Ectodermal cell (in vitro differentiated cells): Measurements from ENCODE around the gene MT1M.

Experiments
- H3K27ac ChIP-seq: 2 replicates; pipeline ENCODE4 v1.7.0; 2013; ENCODE audit warnings: mild to moderate bottlenecking, low read depth, low read length; ENCODE audit not compliant: insufficient read depth, poor library complexity, severe bottlenecking
- H3K27me3 ChIP-seq: 2 replicates; pipeline ENCODE4 v1.7.0; 2013; ENCODE audit warnings: mild to moderate bottlenecking, low read length; ENCODE audit not compliant: insufficient read depth, control insufficient read depth, poor library complexity, severe bottlenecking
- H3K36me3 ChIP-seq: one replicate; pipeline ENCODE4 v1.7.0; 2013; ENCODE audit warnings: low read length; ENCODE audit not compliant: control insufficient read depth, insufficient read depth
- H3K4me1 ChIP-seq: one replicate; pipeline ENCODE4 v1.7.0; 2013; ENCODE audit warnings: low read length; ENCODE audit not compliant: control insufficient read depth, insufficient read depth
- H3K4me3 ChIP-seq: 2 replicates; pipeline ENCODE4 v1.7.0; 2013; ENCODE audit warnings: low read depth, low read length, control low read depth; ENCODE audit not compliant: insufficient read depth
- H3K9me3 ChIP-seq: 2 replicates; pipeline ENCODE4 v1.7.0; 2013; ENCODE audit warnings: mild to moderate bottlenecking, low read length, moderate library complexity; ENCODE audit not compliant: control insufficient read depth
- WGBS, 2 experiments: methylation state at CpG; one replicate each; pipeline ENCODE4 v1.1.7; 2013; ENCODE audit warnings: missing lambda C conversion rate in 2 of 2; 5-methylcytosine and 5-hydroxymethylcytosine counted together

Gene MT1M

DNA sequence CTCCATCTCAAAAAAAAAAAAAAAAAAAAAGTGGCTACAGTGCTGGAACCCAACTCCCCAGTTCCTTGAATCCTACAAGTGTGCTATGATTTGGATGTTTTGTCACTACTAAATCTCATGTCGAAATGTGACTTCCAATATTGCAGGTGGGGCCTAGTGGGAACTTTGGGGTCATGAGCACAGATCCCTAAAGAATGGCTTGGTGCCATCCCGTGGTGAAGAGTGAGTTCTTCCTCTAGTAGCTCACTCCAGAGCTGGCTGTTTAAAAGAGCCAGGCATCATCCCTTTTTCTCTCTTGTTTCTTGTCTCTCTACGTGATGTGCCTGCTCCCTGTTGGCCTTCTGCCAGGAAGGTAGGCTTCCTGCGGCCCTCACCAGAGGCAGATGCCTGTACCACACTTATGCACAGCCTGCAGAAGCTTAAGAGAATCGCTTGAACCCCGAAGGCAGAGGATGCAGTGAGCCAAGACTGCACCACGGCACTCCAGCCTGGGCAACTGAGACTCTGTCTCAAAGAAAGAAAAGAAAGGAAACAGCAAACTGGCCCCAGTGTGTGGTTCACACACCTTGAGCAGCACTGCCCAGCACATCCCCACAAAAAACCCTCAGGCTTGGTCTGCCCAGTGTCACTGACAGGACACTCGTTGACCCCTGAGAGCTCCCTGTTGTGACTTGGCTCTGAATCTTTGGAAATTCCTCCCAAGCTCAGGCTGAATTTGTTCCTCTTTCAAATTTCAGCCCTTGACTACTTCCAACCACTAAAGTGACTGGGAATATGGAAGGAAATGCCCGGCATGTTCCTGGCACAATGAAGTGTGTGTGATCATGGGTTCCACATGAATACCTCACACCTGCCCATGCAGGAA, 3.7 kb upstream of the MT1M start:
- Histone ChIP-seq H3K9me3 (no peaks in the 10 kb centered on the region), H3K27me3 (peaks cover 94% of the 10 kb centered on the region), H3K36me3 (no peaks in the 10 kb centered on the region), H3K4me1 (no peaks in the 10 kb centered on the region), H3K4me3 (no peak overlapping the region), H3K27ac (no peak overlapping the region)
- 76 to 84% methylated on average over 9 of the region's 9 CpGs for WGBS, 2 experiments

GRCh38 chr16:56629531-56629930, 2.9 kb upstream of the MT1M start:
- Histone ChIP-seq H3K4me3 (no peak overlapping the region), H3K27ac (no peak overlapping the region), H3K4me1 (no peaks in the 10 kb centered on the region), H3K9me3 (no peaks in the 10 kb centered on the region), H3K27me3 (peaks cover 96% of the 10 kb centered on the region), H3K36me3 (no peaks in the 10 kb centered on the region)
- whole genome bisulfite sequencing, 2 experiments = 86 to 87% methylated on average over 3 of the region's 3 CpGs

- 78 to 90% methylated on average over 3 of the region's 3 CpGs for WGBS, 2 experiments
- peaks cover 96% of the 10 kb centered on the region for H3K27me3 ChIP-seq
These were observed 2.3 kb upstream of the MT1M start for GRCh38 chr16:56630134-56630533.

DNA sequence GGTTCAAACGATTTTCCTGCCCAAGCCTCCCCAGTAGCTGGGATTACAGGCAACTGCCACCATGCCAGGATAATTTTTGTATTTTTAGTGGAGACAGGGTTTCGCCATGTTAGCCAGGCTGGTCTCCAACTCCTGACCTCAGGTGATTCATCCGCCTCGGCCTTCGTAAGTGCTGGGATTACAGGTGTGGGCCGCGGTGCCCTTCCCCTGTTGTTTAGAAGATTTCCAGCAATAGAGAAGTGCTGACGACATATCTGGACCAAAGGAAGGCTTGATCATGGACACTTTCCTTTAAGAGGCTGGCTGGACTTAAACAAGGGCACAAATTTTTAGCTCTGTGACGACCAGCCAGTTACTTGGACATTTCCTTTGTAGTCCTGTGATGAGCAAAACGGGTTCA, 1.3 kb upstream of the MT1M start:
- H3K27me3 ChIP-seq = peaks cover 96% of the 10 kb centered on the region
- no peak overlapping the region for H3K27ac ChIP-seq
- 61 to 62% methylated on average over 10 of the region's 10 CpGs for WGBS, 2 experiments

More at GRCh38 chr16:56630134-56630533, 2.3 kb upstream of the MT1M start:
- H3K27ac ChIP-seq = no peak overlapping the region
- H3K4me1 ChIP-seq = no peaks in the 10 kb centered on the region
- no peaks in the 10 kb centered on the region for H3K36me3 ChIP-seq
- no peaks in the 10 kb centered on the region for H3K9me3 ChIP-seq
- no peak overlapping the region for H3K4me3 ChIP-seq

DNA sequence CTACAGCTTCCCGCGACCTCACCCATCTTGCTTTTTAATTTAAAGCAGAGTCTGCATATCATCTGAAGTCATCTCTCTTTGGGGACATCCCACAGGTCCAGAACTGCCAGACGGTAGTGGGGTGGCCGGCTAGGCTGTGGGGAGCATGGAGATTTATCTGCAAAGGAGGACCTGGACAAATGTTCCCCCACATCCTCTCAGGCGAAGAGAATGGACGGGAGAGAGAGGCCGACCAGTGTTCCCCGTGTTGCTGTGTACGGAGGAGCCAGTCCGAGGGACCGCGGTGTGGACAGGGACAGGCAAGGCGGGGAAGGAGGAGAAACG, 665 bp upstream of the MT1M start:
- 11 to 13% methylated on average over 14 of the region's 14 CpGs for WGBS, 2 experiments
- H3K27ac ChIP-seq = no peak overlapping the region
- H3K27me3 ChIP-seq = peaks cover 96% of the 10 kb centered on the region
- H3K4me1 ChIP-seq = no peaks in the 10 kb centered on the region
- H3K9me3 ChIP-seq = no peaks in the 10 kb centered on the region
- H3K4me3 ChIP-seq = peak overlapping the region; percentile 10
- no peaks in the 10 kb centered on the region for H3K36me3 ChIP-seq

More for the DNA sequence above, 1.3 kb upstream of the MT1M start:
- Histone ChIP-seq H3K4me1 (no peaks in the 10 kb centered on the region), H3K4me3 (no peak overlapping the region), H3K9me3 (no peaks in the 10 kb centered on the region), H3K36me3 (no peaks in the 10 kb centered on the region)

- Histone ChIP-seq H3K4me3 (no peak overlapping the region), H3K4me1 (no peaks in the 10 kb centered on the region), H3K27me3 (peaks cover 99% of the 10 kb centered on the region), H3K36me3 (no peaks in the 10 kb centered on the region), H3K27ac (no peak overlapping the region), H3K9me3 (no peaks in the 10 kb centered on the region)
- 4 to 6% methylated on average over 6 of the region's 6 CpGs for WGBS, 2 experiments
These were observed 448 bp downstream of the MT1M start for GRCh38 chr16:56632848-56633365.

DNA sequence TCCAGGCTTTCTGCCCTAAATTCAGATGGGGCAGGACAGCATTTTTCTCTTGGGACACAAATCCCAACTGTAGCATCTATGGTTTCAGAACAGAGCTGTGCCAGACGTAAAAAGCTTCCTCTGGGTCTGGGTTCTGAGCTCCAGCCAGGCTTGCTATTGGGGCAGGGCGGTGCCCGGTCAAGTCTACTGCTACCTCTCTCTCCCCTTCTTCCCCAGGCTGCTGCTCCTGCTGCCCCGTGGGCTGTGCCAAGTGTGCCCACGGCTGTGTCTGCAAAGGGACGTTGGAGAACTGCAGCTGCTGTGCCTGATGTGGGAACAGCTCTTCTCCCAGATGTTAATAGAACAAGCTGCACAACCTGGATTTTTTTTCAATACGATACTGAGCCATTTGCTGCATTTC, 1.1 kb downstream of the MT1M start:
- Histone ChIP-seq H3K4me3 (no peak overlapping the region), H3K36me3 (no peaks in the 10 kb centered on the region), H3K27me3 (peaks cover 100% of the 10 kb centered on the region), H3K27ac (no peak overlapping the region), H3K9me3 (no peaks in the 10 kb centered on the region), H3K4me1 (no peaks in the 10 kb centered on the region)
- 37 to 43% methylated on average over 7 of the region's 7 CpGs for WGBS, 2 experiments

GRCh38 chr16:56634715-56635440, 2.4 kb downstream of the MT1M start:
- Histone ChIP-seq H3K27me3 (peaks cover 100% of the 10 kb centered on the region), H3K36me3 (no peaks in the 10 kb centered on the region), H3K4me1 (no peaks in the 10 kb centered on the region), H3K4me3 (no peak overlapping the region), H3K9me3 (no peaks in the 10 kb centered on the region), H3K27ac (no peak overlapping the region)
- 3% methylated on average over 47 of the region's 47 CpGs for WGBS, 2 experiments

- Histone ChIP-seq H3K27me3 (peaks cover 100% of the 10 kb centered on the region), H3K36me3 (no peaks in the 10 kb centered on the region), H3K9me3 (no peaks in the 10 kb centered on the region), H3K4me1 (no peaks in the 10 kb centered on the region), H3K27ac (no peak overlapping the region), H3K4me3 (no peak overlapping the region)
- 2 to 3% methylated on average over 40 of the region's 40 CpGs for WGBS, 2 experiments
These were observed 3.0 kb downstream of the MT1M start for GRCh38 chr16:56635441-56635967.
